HG02623 (cell line): ENCODE data around the gene S100A8.
"Not testable (repeated sequence)": the region's sequence is repeated elsewhere in the genome, so short reads cannot be mapped to it uniquely, and the experiment has no call there.

Experiments
- ATAC-seq: cut with Tn5 transposase; IDR thresholded peaks from one replicate; pipeline ENCODE4 v1.9.1; 2021; ENCODE audit warnings: moderate library complexity; ENCODE audit not compliant: unreplicated experiment

Gene S100A8

GRCh38 chr1:153417136-153417888 lies 26.4 kb upstream of the S100A8 start:
- no peak for ATAC-seq

GRCh38 chr1:153415850-153416570 lies 25.1 kb upstream of the S100A8 start, which contains the start of gene S100A7A:
Gene S100A7A, plus strand, starts transcription at chr1:153416520. Its CDS starts 1,563 bp downstream, at chr1:153418083.
- no peak for ATAC-seq

- ATAC-seq = not testable (repeated sequence)
Observed at GRCh38 chr1:153413961-153414360, 23.1 kb upstream of the S100A8 start.

GRCh38 chr1:153407274-153407673 lies 16.4 kb upstream of the S100A8 start:
- ATAC-seq = not testable (repeated sequence)

DNA sequence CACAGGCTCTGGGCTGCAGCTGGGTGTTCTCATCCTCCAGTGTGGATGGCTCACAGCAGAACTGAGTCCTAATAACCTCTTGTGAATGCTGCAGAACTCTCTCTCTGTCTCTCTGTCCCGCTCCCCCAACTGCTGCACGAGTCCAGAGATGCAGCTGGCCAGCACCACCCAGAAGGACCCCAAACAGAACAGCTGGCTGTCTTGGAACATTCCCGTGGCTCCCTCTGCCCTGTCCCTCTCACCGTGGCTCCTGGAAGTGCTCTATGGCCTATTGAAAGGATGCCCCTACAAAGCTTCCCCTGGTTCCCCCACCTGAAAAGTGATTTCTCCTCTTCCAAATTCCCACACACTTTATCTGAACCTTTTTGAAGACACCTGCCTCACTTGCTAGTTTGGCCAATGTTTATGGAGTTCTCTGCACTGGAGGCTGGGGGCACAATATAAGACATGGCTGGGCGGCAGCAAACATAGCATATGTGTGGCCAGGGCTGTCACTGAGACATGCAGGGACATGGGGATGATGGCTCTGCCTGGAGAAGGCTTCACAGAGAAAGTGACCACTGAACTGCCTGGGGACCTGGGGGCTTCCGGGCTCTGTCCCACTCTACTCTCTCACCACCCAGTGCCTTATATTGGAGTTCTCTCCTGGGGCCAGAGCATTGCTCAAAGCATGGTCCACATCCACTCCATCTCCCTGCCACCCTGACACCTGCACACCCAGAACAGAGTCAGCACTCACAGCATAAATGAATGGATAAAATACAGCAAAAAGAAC lies 15.1 kb upstream of the S100A8 start:
- ATAC-seq = not testable (repeated sequence)

DNA sequence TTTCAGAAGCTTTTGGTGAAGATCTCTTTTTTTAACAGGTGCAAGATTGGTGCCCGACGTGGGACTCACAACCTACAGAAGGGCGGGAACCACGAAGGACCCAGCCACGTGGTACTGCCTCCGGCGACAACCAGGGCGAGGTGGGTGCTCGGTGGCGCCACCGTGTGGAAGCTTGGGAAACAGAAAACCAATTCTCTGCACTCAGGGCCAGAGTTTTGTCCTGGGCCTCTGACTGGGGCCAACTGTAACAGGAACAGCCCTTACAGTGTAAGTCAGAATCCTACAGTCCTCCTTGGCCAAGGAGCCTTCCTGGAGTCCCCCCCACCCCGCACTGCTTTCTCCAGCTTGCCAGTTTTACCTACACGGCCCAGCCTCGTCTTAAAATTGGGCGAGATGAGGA lies 13.9 kb upstream of the S100A8 start:
- ATAC-seq = no peak

DNA sequence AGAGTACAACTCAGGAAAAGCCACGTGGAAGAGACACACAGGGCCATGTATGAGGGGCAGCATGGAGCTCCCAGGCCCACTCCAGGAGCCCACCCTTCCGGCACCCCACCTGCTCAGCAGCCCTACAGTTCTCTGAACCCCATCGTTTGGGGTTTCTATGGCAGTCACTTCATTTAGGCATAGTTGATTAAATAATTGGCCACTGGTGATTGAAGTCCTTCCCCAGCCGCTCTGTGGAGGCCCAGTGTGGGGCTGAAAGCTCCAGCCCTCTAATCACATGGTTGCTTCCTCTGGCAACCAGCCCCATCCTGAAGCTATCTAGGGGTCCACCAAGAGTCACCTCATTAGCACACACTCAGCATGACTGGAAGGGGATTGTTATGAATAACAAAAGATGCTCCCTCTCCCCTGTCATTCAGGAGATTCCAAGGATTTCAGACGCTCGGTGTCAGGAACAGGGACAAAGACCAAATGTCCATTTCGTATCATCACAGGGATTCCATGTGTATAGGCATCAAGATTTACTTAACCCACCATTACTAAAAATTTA lies 13.3 kb upstream of the S100A8 start:
- no peak for ATAC-seq

- no peak for ATAC-seq
Observed at GRCh38 chr1:153403421-153404085, 12.7 kb upstream of the S100A8 start.

- ATAC-seq = no peak
Observed at GRCh38 chr1:153402226-153402625, 11.4 kb upstream of the S100A8 start.

DNA sequence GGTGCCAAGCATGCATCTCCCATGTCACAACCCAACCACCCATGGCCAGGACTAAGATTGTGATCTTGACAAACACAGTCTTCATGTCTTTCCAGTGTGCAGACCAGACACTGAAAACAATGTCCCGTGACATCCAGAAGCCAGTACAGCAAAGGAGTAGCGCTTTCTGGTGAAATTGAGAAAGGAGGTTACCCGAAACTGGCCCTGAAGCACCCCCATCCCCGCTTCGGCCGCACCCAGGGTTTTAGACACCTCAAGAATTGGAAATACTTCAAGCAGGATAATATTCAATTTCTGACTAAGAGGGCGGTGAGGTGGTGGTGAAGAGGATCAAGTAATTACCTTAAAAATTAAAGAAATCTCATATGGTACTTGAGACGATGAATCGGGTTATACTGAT lies 10.6 kb upstream of the S100A8 start:
- ATAC-seq = no peak

DNA sequence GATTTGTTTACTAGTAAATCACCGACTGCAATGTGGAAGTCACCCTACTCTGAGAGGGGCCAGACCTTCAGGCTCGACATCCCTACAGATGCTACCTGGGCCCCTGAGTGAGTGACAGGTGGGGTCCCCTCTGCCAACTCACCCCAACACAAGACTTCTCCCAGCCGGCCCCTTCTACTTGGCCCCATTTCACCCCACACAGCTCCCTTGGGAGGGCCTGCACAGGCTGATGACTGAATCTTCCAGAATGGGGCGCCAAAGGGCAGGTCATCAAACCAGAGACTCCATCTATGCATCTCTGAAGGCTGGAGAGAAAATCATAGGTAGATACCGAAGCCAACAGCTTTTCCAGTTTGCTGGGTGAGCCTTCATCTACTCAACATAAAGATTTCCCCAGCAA lies 9.4 kb upstream of the S100A8 start:
- no peak for ATAC-seq

GRCh38 chr1:153399401-153400055 lies 8.7 kb upstream of the S100A8 start:
- no peak for ATAC-seq

GRCh38 chr1:153397924-153398651 lies 7.2 kb upstream of the S100A8 start:
- ATAC-seq = no peak

DNA sequence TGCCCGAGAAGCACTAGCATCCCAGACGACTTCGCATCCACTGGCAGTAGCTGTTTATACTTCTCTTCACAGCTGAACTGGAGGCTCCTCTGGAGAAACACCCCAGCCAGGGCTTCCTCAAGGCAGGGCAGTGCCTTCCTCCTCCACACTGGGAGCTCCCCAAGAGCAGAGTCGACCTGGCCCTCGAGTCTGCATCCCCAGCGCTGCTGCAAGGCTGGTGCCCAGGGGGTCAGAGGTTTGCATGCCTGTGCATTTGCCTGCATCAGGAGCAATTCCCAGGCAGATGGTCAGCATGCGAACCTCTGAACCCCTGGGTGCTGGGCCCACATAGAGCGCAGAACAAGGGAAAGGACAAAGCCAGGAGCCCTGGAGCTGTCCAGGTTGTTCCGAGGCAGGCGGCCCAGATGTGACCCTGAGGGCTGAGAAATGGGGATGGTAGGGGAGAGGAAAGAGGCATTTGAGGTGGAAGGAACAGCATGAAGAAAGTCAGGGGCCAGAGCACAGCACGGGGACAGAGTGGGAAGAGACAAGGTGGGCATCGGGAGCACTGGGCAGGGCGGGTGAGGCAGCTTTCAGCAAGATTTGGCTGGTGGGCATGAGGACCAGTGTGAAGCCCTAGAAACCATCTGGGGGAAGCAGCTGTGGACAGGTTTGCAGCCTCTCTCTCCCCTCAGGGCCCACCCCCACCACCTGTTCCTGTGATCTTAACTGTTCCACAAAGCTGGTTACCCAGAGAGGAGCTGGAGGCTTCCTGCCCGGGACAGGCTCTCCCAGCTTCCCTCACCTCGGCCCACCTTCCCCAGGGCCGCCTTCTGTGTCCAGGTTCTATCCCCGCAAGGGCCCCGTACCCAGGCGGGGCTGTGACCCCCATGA lies 6.4 kb upstream of the S100A8 start:
- no peak for ATAC-seq

DNA sequence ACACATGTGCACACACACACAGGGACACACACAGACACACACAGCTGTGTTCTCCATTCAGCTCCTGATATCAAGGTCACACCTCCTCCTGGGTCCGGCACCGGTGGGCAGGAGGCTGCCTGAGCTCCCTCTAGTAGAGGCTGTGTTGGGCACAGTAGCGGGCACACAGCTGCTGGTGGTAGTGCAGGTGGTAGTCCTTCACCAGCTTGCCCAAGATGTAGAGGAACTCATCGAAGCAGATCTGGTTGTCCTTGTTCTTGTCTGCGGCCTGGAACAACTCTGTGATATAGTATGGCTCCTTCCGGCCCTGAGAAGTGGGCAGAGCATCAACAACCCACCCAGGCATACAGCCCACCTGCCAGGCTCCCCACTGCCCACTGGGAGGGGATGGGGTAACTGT lies 5.6 kb upstream of the S100A8 start:
- no peak for ATAC-seq

GRCh38 chr1:153395776-153396175 lies 4.9 kb upstream of the S100A8 start:
- ATAC-seq = no peak

GRCh38 chr1:153395136-153395685 lies 4.3 kb upstream of the S100A8 start:
- no peak for ATAC-seq

- no peak for ATAC-seq
Observed at GRCh38 chr1:153394391-153394790, 3.5 kb upstream of the S100A8 start.
